Head of caudate nucleus (tissue), 42 donors: ENCODE results near the gene ARHGAP21.

Experiments
- DNase-seq, 42 donors: peaks; one replicate each; pipeline versions ENCODE4 v3.0.0 to v3.0.0-alpha.2; 2020 to 2021; ENCODE audit warnings: mixed read lengths in 7 of 42
- intact Hi-C: fragments of 100-400 bp; cut with DNase I; formaldehyde crosslinking; loops from one replicate; pipeline ENCODE4 v1.15.0; 2022

Gene ARHGAP21

DNA sequence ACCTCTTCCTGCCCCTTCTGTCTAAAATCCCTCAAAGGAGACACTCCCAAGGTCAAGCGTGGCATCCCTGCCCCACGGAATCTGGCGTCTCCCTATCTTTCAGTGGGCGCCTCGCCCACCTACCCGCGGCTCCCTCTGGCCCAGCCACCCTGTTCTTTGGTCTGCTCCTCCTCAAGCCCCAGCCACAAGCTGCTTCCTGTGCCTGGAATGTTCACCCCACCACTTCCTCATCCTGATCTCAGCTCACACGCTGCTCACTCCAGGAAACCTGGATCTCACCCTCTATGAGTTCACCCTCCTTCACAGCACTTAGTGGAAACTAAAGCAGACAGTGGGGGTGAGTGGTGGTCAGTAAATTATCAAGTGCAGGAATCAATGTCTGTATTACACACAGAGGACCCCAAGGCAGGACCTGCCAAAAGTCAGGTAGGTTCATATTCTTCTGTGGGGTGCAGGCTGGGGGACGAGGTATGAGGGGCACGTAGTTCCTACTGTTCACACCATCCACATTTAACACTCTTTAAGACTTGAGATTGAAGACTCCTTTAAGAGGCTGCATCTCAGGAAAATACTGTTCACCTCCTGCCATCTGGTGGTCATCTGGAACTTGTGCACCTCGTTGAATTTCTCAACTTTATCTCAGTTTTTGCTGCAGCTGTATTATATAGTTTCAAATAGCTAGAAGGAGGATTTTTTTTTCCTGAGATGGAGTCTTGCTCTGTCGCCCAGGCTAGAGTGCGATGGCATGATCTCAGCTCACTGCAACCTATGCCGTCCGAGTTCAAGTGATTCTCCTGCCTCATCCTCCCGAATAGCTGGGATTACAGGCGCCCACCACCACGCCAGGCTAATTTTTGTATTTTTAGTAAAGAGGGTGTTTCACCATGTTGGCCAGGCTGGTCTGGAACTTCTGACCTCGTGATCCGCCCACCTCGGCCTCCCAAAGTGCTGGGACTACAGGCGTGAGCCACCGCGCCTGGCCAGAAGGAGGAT is 166.6 kb downstream of the ARHGAP21 start:
- DNase-seq = peak in 24 of 42 donors; percentile 15 to 72 (median 50)
- intact Hi-C loops = no loop called here

DNA sequence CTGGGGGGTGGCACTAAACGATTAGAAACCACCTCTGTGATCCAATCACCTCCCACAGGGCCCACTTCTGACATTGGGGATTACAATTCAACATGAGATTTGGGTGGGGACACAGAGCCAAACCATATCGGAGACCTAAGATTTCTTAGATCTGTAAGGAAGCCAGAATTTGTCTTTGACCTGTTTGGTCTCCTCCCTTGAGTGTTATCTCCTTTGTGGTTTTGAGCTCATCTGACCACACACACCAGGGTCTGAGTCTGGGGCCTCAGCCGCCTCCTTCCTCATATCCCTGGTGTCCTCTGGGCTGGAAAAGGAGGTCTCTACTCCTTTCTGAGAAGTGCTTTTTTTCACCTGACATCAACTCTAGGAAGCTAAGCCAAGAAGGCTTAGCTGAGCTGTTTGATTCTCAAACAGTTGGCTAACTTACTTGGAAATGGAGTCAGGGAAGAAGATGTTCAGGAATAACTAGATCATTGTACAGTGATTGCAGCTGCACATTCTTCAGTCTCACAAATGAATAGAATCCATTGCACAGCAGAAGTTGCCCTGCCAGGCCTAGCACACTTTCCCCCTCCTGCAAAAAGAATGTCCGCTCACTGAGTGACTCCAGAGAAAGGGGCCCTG is 167.4 kb downstream of the ARHGAP21 start:
- no peak for DNase-seq
- intact Hi-C loops = no loop called here

DNA sequence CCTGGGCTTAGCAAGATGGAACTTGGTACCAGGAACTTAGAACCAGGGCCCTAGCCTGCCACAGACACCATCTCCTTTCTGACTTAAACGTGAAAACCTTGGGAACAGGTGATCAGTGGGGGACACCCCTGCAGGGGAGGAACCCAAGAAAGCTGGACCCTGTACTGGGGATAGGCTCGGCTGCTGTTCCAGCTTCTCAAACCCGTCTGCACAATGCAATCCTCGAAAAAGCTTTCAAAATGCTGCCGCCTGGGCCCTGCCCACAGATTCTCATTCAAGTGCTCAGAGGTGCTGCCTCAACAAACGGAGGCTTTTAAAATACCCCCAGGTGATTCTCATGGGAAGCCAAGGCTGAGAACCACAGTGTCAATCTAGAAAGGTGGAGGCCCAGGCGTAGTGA is 169.7 kb downstream of the ARHGAP21 start:
- intact Hi-C loops = no loop called here
- DNase-seq = peak in 1 of 42 donors; percentile 11

DNA sequence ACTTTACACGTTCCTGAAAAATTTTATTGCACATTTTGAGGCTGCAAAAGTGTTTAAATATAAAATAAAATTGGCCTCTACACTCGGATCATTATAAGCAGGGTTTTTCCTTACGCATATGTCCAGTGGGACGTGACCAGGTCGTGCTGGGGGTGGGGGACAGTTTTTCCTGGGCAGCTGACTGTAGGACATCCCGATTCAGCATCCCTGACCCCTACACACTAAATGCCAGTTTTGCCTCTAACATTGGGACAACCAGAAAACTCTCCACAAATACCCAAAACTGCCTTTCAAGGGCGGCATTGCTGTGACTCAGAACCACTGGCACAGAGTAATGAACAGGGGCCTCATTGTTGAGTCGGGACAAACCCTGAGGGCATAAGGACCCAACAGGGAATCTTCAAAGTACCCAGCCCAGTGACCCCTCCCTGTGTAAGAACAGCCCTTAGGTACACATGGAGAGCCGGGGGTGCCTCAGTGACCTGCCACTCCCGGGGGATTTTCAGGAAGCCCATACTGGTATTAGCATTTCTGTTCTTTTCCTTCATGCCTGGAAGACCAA is 170.6 kb downstream of the ARHGAP21 start:
- intact Hi-C loops = no loop called here
- DNase-seq = peak in 1 of 42 donors; percentile 2

DNA sequence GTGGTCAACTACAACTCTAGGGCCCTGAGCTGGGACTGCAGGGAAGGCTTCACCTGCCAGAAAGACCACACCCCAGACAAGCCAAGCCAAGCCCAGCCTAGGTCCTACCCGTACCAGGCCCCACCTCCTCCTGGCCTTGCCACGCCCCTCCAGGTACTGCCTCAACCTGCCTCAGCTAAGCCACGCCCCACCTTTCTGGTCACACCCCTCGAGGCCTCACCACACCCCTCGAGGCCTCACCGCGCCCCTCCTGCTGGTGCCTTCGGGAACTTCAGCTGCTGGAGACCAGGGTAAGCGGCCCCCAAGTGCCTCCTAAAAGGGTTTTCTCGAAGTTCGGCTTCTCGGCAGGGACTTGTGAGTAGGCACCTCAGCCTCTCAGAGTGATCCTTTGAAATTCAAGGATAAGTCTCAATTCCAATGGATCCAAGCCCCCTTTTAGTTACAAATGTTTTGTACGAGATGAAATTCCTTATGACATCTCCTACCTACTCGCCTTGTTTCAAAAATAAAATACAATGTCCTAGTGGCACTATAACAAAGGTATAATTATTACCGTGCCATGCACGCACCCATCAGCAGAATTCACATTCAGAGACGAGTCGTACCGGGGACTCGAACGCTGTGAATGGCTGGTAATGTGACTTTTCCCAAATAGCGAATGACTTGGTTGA is 171.2 kb downstream of the ARHGAP21 start:
- intact Hi-C loops = no loop called here
- peak in 1 of 42 donors; percentile 12 for DNase-seq

DNA sequence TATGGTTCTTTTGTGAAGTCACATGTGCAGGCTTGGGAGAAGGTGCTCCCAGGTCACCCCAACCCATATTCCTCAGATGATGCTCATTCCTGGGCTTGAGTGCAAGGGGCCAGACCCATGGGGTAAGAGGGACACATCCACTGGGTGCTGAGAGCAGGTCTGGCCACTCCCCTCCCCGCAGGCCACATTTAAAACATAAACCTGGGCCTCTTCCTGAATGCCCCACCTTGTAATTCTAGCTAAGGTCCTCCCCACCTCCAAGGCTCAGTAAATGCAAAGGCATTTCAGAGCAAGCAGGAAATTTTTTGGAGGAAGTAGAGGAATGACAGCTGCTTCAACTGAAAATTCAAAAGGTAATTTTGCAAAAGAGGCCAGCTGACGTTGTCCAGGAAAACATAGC is 172.5 kb downstream of the ARHGAP21 start:
- DNase-seq = no peak
- intact Hi-C loops = no loop called here

DNA sequence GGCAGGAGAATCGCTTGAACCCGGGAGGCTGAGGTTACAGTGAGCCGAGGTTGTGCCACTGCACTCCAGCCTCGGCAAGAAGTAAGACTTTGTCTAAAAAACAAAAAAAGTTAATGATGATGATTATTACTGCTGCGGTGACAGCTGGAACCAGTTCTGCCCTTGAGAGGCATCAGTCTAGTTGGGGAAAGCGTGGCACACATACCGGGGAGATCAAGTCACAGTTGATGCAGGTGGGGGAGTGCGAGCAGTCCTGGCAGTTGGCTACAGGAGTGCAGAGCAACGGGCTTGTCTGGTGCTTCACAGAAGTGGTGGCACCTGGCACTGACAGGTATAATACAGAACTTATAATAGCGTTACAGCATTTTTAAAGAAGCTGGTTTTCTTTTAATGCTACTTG is 173.0 kb downstream of the ARHGAP21 start:
- intact Hi-C loops = no loop called here
- no peak for DNase-seq

DNA sequence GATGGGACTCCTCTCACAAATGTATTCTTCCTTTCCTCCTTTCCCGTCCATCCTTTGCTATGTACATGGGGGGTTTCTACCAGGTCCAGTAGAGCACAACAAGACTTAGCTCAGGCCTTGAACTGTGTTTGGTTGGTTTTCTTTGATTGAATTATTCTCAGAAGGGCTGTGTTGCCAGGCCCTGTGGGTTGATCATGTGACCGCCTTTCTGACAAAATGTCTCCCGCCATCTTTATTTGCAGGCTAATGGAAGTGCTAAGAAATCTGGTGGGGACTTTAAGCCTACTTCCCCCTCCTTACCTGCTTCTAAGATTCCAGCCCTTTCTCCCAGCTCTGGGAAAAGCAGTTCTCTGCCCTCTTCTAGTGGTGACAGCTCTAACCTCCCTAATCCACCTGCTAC is 178.1 kb downstream of the ARHGAP21 start:
- DNase-seq = no peak
- intact Hi-C loops = no loop called here

DNA sequence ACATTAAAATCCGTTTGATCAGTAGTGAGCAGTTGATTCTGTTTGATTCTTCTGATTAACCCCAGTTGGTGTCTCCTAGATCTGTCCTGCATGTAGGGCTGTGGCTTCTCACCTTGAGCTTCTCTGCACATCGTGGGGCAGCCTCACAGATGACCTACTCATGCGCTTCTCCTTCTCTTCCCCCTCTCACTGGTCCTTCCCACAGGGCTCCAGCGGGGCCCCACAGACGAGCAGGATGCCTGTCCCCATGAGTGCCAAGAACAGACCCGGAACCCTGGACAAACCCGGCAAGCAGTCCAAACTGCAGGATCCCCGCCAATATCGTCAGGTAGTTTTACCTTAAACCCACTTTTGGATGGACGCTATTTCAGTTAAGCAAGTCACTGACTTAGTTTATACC is 178.9 kb downstream of the ARHGAP21 start:
- peak in 1 of 42 donors; percentile 34 for DNase-seq
- intact Hi-C loops = no loop called here

DNA sequence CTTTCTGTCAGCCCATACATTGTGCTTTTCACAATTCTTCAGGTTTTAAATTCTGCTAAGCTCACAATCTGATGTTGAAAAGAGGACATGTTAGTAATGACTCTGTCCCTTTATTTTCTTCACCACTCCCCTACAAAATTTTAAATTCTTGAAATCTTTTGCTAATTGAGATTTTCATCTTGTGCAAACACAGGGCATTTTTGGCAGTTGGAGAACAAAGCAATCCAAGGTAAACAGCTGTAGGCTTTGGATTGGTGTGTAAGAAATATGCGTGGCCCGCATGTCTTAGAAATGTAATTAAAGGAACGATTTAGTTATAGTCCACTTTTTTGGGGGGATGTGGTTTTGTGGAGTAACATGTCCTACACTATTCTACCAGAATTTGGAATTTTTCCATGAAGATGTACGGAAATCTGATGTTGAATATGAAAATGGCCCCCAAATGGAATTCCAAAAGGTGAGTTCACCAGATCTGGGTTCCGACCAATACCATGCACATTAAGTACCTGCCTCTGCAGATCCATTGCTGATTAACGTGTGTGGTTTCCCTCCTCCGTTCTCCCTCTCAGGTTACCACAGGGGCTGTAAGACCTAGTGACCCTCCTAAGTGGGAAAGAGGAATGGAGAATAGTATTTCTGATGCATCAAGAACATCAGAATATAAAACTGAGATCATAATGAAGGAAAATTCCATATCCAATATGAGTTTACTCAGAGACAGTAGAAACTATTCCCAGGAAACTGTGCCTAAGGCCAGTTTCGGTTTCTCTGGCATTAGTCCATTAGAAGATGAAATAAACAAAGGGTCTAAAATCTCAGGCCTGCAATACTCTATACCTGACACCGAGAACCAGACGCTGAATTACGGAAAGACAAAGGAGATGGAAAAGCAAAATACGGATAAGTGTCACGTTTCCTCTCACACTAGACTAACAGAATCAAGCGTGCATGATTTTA is 181.1 kb downstream of the ARHGAP21 start:
- DNase-seq = no peak
- intact Hi-C loops = no loop called here

DNA sequence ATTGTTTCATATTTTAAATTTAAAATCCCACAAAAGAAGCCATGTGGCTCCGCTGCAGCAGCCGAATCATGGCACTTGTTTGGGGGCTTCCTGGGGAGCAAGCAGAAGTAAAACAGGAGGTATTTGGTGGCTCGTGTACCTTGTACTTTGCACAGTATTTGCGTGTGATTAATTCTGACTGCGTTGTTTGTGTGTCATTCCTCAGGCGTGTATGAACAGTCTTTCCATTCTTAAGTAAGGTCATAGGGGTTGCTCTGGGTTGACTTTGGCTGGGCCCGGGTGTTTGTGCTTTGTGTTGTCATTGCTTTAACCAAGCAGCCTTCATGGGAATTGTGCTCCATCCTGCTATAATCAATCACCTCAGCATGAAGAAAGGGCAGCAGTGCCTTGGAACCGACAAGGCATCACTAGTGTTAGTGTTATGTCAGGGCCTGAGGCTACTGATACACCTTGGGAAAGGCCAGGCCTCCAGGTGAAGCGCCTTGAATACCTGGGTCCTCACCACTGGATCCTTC is 182.4 kb downstream of the ARHGAP21 start:
- no peak for DNase-seq
- intact Hi-C loops = no loop called here

DNA sequence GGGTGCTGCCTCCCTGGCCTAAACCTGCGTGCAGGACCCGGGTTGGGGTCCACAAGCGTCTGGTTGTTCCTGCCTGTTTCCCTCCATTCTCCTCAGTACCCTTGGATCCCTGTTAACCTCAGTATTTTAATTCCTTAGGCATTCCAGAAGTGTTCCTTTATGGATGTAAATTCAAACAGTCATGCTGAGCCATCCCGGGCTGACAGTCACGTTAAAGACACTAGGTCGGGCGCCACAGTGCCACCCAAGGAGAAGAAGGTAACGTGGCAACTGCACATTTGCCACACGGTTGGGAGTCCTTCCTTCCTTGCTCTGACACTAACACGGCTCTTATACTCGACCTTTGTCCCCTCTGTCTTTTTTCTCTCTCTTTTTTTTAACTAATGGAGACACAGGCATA is 187.1 kb downstream of the ARHGAP21 start:
- peak in 28 of 42 donors; percentile 12 to 71 (median 48) for DNase-seq
- intact Hi-C loops = no loop called here

DNA sequence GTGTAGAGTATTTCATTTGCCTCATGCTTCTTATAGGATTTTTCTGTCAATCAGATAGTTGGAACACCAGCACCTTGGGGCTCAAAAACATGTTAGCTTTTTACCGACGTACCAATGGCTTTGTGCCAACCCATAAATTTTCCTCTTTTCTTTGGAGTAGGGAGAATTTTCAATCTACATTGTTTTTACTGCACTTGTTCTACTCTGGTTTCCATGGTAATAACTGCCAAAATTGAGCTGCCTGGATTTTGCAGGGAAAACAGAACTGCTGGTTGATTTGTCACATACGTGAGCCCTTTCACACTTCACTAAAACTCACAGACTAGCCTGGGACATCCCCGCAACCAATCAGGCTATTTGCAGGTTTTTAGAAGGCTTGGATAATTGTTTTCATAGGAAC is 189.7 kb downstream of the ARHGAP21 start:
- intact Hi-C loops = no loop called here
- peak in 16 of 42 donors; percentile 12 to 66 (median 34) for DNase-seq
